ENCODE measurements around the gene LPIN1.

The LPIN1 gene

DNA sequence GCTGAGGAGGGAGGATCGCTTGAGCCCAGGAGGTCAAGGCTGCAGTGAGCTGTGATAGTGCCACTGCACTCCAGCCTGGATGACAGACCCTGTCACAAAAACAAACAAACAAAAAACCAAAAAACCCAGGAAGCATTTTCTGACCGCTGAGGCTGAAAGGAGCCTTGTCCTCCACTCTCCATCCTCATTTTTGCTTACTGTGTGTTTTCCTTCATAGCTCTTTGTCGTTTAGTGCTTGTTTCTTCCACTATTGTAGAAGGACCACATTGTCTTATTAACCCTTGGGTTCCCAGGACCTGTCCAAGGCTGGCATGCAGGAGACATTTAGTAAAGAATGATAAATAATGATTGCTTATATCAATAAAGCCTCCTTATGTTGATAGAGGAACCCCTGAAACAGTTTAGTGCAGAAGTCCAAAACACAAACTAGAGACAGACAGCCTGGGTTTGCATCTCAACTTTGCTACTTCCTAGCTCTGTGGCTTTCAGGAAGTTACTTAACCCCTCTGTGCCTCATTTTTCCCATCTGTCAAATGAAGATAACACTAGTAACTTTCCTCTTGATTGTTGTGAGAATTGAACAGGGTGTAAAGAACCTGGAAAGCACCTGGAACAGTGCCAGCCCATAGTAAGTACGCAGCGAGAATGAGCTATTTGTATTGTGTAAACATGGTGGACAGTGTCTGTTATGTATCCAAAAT, 126.0 kb downstream of the LPIN1 start:
- DNase-seq, result no peak

- no peak for DNase-seq
Measured at GRCh38 chr2:11872948-11873269, 126.5 kb downstream of the LPIN1 start.

- DNase-seq, result peak; percentile 81
Measured at GRCh38 chr2:11873356-11874154, 127.1 kb downstream of the LPIN1 start.

- DNase-seq, result no peak
Measured at GRCh38 chr2:11874861-11875260, 128.4 kb downstream of the LPIN1 start.

DNA sequence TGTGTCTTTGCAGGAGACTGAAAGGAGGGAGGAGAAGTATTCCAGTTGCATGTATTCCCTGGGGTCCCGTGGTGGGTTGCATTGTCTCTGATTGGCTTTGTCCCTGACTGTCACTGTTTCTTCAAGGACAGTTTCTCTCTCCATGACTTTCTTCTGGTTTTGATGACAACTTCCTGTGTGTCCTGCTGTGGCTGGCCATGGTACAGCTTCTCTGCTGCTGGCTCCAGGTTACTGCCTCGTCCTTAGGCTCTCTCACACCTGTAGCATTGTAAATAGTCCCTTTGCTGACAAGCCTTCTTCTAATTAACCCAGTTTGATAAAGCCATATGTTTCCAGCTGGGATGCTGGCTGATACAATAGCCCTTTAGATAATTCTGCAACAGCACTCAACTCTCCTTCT, 129.0 kb downstream of the LPIN1 start:
- DNase-seq, result no peak

- no peak for DNase-seq
Measured at GRCh38 chr2:11876436-11876835, 130.0 kb downstream of the LPIN1 start.

- no peak for DNase-seq
Measured at GRCh38 chr2:11876889-11877288, 130.5 kb downstream of the LPIN1 start.
